GM12878 (cell line): Measurements from ENCODE around the gene VSIG10L.

Source experiments
- CHD2 ChIP-seq: IDR thresholded peaks from 2 replicates; pipeline ENCODE4 v1.6.1; 2011; ENCODE audit warnings: low read depth, low read length, improper control_type of control experiment, borderline replicate concordance
- CTCF ChIP-seq, 3 experiments: IDR thresholded peaks in 2 of 3; conservative IDR thresholded peaks in 1 of 3; 2 replicates each; pipeline ENCODE4 v1.5.1; 2011; ENCODE audit warnings: low read depth in 3 of 3, low read length in 3 of 3, mild to moderate bottlenecking in 3 of 3, control low read depth in 2 of 3, moderate library complexity in 2 of 3, inconsistent platforms in 1 of 3, mixed read lengths in 1 of 3; ENCODE audit not compliant: control insufficient read depth in 2 of 3, insufficient read depth in 1 of 3; ENCODE audit errors: extremely low read depth in 1 of 3
- EP300 ChIP-seq, 2 experiments: fragments of 150-350 bp in 1 of 2; IDR thresholded peaks; 2 replicates each; pipeline ENCODE4 v1.6.1; 2011 to 2012; ENCODE audit warnings: low read depth in 2 of 2, low read length in 2 of 2, borderline replicate concordance in 1 of 2, improper control_type of control experiment in 1 of 2, inconsistent platforms in 1 of 2; ENCODE audit not compliant: control insufficient read depth in 1 of 2
- JUNB ChIP-seq: IDR thresholded peaks from 2 replicates; pipeline ENCODE4 v1.6.1; 2016; ENCODE audit warnings: antibody characterized with exemption, mild to moderate bottlenecking
- MAX ChIP-seq: IDR thresholded peaks from 2 replicates; pipeline ENCODE4 v1.6.1; 2012; ENCODE audit warnings: low read depth, low read length, improper control_type of control experiment
- POLR2AphosphoS2 ChIP-seq: IDR thresholded peaks from 2 replicates; pipeline ENCODE4 v1.6.1; 2011; ENCODE audit warnings: low read depth, mild to moderate bottlenecking, low read length, improper control_type of control experiment, moderate library complexity
- POLR2AphosphoS5 ChIP-seq: IDR thresholded peaks from 2 replicates; pipeline ENCODE4 v1.6.1; 2011; ENCODE audit warnings: mild to moderate bottlenecking, low read length, inconsistent platforms
- RAD21 ChIP-seq: IDR thresholded peaks from 2 replicates; pipeline ENCODE4 v1.6.1; 2011; ENCODE audit warnings: mild to moderate bottlenecking, low read depth, low read length, moderate library complexity; ENCODE audit not compliant: insufficient read depth
- RAD51 ChIP-seq: fragments of 450-650 bp; IDR thresholded peaks from 2 replicates; pipeline ENCODE4 v1.6.1; 2016; ENCODE audit warnings: moderate library complexity, mild to moderate bottlenecking, inconsistent platforms
- SMAD1 ChIP-seq: fragments of 450-650 bp; IDR thresholded peaks from 2 replicates; pipeline ENCODE4 v1.6.1; 2018; ENCODE audit warnings: mild to moderate bottlenecking, low read depth; ENCODE audit not compliant: partially characterized antibody
- USF2 ChIP-seq: IDR thresholded peaks from 2 replicates; pipeline ENCODE4 v1.6.1; 2011; ENCODE audit warnings: low read depth, low read length, improper control_type of control experiment, borderline replicate concordance
- YY1 ChIP-seq: IDR thresholded peaks from 2 replicates; pipeline ENCODE4 v1.6.1; 2011; ENCODE audit warnings: low read depth, mild to moderate bottlenecking, low read length
- ZNF207 ChIP-seq: fragments of 450-650 bp; IDR thresholded peaks from 2 replicates; pipeline ENCODE4 v1.6.1; 2014; ENCODE audit warnings: antibody characterized with exemption, mild to moderate bottlenecking, borderline replicate concordance

GRCh38 chr19:51365965-51366388, 24.0 kb upstream of the VSIG10L start, which contains the start of gene ETFB:
- TF ChIP-seq JUNB (no peak), ZNF207 (no peak), RAD21 (no peak), CTCF (IDR thresholded peaks at IDR 0.05 in 2 of 3, conservative IDR thresholded peaks at IDR 0.05 in 1 of 3; ENCODE audit: control insufficient read depth in 2 of 3, extremely low read depth in 1 of 3, insufficient read depth in 1 of 3, low read depth in 3 of 3, low read length in 3 of 3) (no peak), MAX (no peak), POLR2AphosphoS5 (no peak; the same call in 1 of the 2 replicates), USF2 (no peak), EP300 (IDR thresholded peaks at IDR 0.05; ENCODE audit: borderline replicate concordance in 1 of 2, control insufficient read depth in 1 of 2, low read depth in 2 of 2, low read length in 2 of 2) (no peak), SMAD1 (no peak), POLR2AphosphoS2 (no peak), YY1 (peak; percentile 90), RAD51 (no peak), CHD2 (no peak)
